Upper lobe of left lung (tissue), 6 donors: ENCODE results near the gene HK1. TPM values are rescaled to one million over a fixed set of nuclear protein-coding genes. Genes with fewer than 3 reads are reported as not detected.
"Not testable (repeated sequence)": the region's sequence is repeated elsewhere in the genome, so short reads cannot be mapped to it uniquely, and the experiment has no call there.

Experiments used
- ATAC-seq, 2 donors: fragments of 200-7000 bp; cut with Tn5 transposase; one replicate each; pipeline ENCODE4 v1.9.1; 2022; ENCODE audit warnings: mild to moderate bottlenecking in 2 of 2, moderate library complexity in 2 of 2; ENCODE audit not compliant: low FRiP score in 2 of 2
- DNase-seq, 2 donors: peaks; one replicate each; pipeline ENCODE4 v3.0.0-alpha.2; 2019 to 2020
- H3K27ac ChIP-seq, 4 donors: fragments of 200-600 bp; sonication (generic); one replicate each; pipeline ENCODE4 v1.5.1; 2016 to 2019
- H3K27me3 ChIP-seq, 4 donors: fragments of 200-600 bp; sonication (generic); one replicate each; pipeline ENCODE4 v1.5.1; 2017 to 2019
- H3K36me3 ChIP-seq, 4 donors: fragments of 200-600 bp; sonication (generic); one replicate each; pipeline ENCODE4 v1.5.1; 2016 to 2019
- H3K4me1 ChIP-seq, 4 donors: fragments of 200-600 bp; sonication (generic); one replicate each; pipeline ENCODE4 v1.5.1; 2018 to 2019
- H3K4me3 ChIP-seq, 4 donors: fragments of 200-600 bp; sonication (generic); one replicate each; pipeline ENCODE4 v1.5.1; 2017 to 2019; ENCODE audit warnings: mild to moderate bottlenecking in 2 of 4, moderate library complexity in 1 of 4
- H3K9me3 ChIP-seq, 4 donors: fragments of 200-600 bp; sonication (generic); one replicate each; pipeline ENCODE4 v1.5.1; 2018 to 2019
- CTCF ChIP-seq, 6 experiments: fragments of 450-650 bp in 4 of 6; fragments of 200-600 bp in 2 of 6; sonication (generic) in 2 of 6; IDR thresholded peaks; one replicate each; pipeline ENCODE4 v1.5.1; 2016 to 2019; ENCODE audit warnings: antibody characterized with exemption in 6 of 6
- EP300 ChIP-seq, 4 donors: sonication (generic); formaldehyde crosslinking; IDR thresholded peaks; one replicate each; pipeline ENCODE4 v1.5.1; 2017; ENCODE audit warnings: antibody characterized with exemption in 4 of 4, control low read depth in 2 of 4
- POLR2A ChIP-seq, 4 donors: fragments of 450-650 bp; IDR thresholded peaks; one replicate each; pipeline ENCODE4 v1.5.1; 2016 to 2017; ENCODE audit warnings: antibody characterized with exemption in 4 of 4, mild to moderate bottlenecking in 2 of 4
- POLR2AphosphoS5 ChIP-seq, 2 donors: sonication (generic); formaldehyde crosslinking; IDR thresholded peaks; one replicate each; pipeline ENCODE4 v1.5.1; 2017; ENCODE audit warnings: antibody characterized with exemption in 2 of 2
- WGBS, 2 donors: methylation state at CpG; one replicate each; pipeline ENCODE4 v1.1.5; 2017 to 2018; 5-methylcytosine and 5-hydroxymethylcytosine counted together
- total RNA-seq, 6 donors: library from RNA; depleted of rRNA in 4 of 6; stranded (reverse); fragments of >200 nt in 4 of 6; gene quantifications; one replicate each; pipeline versions ENCODE4 v1.1.0 to v1.2.1, GENCODE V29; 2016 to 2021
- donor health status: DM: no; HTN: no; CAD: no; lungs with moderate emphysema.
- donor health status: DM: no; HTN: yes; CAD: no; lungs with severe emphysema.

Gene HK1
- total RNA-seq, 6 donors from 2014 or later: 60.8 to 98.5 (median 88.9) TPM

DNA sequence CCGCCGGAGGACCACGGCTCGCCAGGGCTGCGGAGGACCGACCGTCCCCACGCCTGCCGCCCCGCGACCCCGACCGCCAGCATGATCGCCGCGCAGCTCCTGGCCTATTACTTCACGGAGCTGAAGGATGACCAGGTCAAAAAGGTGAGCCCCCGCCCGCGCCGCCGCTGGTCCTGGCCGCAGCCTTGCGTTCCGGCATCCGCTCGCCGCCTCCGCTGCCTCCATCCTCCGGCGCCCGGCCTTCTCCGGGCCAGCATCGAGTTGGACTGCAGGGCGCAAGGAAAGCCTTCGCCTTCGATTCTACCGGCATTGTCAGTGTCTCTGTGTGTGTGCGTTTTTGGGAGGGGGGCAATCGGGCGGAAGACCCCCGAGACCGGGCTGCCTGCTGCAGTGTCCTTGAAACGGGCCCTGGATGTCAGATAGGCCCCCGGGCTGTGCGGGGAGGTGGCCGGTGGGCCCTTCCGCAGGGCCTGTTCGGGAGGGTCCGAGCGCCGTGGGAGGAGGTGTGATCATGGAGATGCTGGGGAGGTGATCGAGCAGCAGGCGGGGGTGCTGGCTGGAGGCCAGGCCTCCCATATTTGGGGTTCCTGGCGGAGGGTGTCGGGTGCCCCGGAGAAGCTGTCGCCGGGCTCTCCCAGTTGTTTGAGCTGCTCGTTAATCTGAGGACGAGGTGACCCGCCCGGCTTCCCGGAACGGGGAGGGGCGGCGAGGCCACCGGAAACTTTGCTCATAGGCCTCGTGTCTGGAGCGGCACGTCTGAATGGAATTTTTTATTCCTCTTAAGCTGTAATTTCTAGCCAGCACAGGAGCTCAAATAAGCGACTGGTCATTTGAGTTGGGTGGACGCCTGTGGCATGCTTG is 40.8 kb downstream of the HK1 start:
- peak; percentile 56 to 84 for ATAC-seq
- no peaks in the 10 kb centered on the region for H3K36me3 ChIP-seq
- peak overlapping the region; percentile 91 to 96 (median 94) for H3K27ac ChIP-seq
- peak overlapping the region; percentile 79 to 99 (median 86) for H3K4me3 ChIP-seq
- TF ChIP-seq POLR2AphosphoS5 (IDR thresholded peaks at IDR 0.05) (peak; percentile 76 to 80), POLR2A (IDR thresholded peaks at IDR 0.05) (peak in 3 of 4 donors; percentile 44 to 94 (median 49)), EP300 (IDR thresholded peaks at IDR 0.05) (peak in 3 of 4 donors; percentile 55 to 80 (median 58)), CTCF (IDR thresholded peaks at IDR 0.05) (no peak)
- 2% methylated on average over 7 to 40 of the region's 73 CpGs for WGBS, 2 donors
- peaks cover 29 to 46% (median 35%) of the 10 kb centered on the region in 4 donors for H3K4me1 ChIP-seq
- no peaks in the 10 kb centered on the region for H3K9me3 ChIP-seq
- no peaks in the 10 kb centered on the region for H3K27me3 ChIP-seq
- DNase-seq: peak; percentile 92 to 95

DNA sequence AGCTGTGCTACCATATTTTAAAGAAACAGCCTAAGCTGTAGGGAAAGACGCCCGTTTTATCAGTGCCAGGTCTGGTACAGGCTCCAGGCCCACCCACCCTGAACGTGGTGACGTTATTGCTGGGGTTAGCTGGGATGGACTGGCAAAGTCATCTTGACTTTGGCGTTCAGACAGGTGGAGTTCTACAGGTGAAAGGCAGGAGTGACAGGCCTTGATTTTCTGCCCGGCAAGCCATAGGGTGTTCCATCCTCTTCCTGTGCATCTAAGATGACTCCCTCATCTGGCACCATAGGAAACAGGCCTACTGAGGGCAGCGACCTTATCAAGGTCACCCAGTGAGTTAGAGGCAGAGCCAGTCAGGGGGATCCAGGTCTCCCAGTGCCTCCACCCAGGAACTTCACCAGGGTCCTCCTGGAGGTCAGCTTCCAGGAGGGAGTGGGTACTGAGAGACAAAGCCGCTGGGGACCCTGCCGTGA is 41.6 kb downstream of the HK1 start:
- DNase-seq: no peak
- Histone ChIP-seq H3K27ac (peak overlapping the region; percentile 91 to 96 (median 94)), H3K36me3 (no peaks in the 10 kb centered on the region), H3K4me3 (peak overlapping the region; percentile 79 to 99 (median 86)), H3K27me3 (no peaks in the 10 kb centered on the region), H3K4me1 (peaks cover 34 to 51% (median 36%) of the 10 kb centered on the region in 4 donors), H3K9me3 (no peaks in the 10 kb centered on the region)
- no peak for ATAC-seq
- 39 to 52% methylated on average over 5 to 9 of the region's 9 CpGs for WGBS, 2 donors
- TF ChIP-seq POLR2AphosphoS5 (IDR thresholded peaks at IDR 0.05): no peak
- TF ChIP-seq POLR2A (IDR thresholded peaks at IDR 0.05): no peak
- no peak for TF ChIP-seq CTCF (IDR thresholded peaks at IDR 0.05)
- TF ChIP-seq EP300 (IDR thresholded peaks at IDR 0.05): no peak

- ATAC-seq (no peak), DNase-seq (no peak)
- no peaks in the 10 kb centered on the region for H3K27me3 ChIP-seq
- peak overlapping the region; percentile 91 to 96 (median 94) for H3K27ac ChIP-seq
- no peaks in the 10 kb centered on the region for H3K9me3 ChIP-seq
- 85% methylated on average over 3 of the region's 3 CpGs; no CpG with 5 or more reads in 1 of the 2 donors for WGBS, 2 donors
- peaks cover 34 to 51% (median 36%) of the 10 kb centered on the region in 4 donors for H3K4me1 ChIP-seq
- peak overlapping the region in 3 of 4 donors; percentile 79 to 88 (median 85) for H3K4me3 ChIP-seq
- no peak for TF ChIP-seq POLR2A (IDR thresholded peaks at IDR 0.05)
- no peaks in the 10 kb centered on the region for H3K36me3 ChIP-seq
Measured at GRCh38 chr10:69320521-69320920, 42.2 kb downstream of the HK1 start.

DNA sequence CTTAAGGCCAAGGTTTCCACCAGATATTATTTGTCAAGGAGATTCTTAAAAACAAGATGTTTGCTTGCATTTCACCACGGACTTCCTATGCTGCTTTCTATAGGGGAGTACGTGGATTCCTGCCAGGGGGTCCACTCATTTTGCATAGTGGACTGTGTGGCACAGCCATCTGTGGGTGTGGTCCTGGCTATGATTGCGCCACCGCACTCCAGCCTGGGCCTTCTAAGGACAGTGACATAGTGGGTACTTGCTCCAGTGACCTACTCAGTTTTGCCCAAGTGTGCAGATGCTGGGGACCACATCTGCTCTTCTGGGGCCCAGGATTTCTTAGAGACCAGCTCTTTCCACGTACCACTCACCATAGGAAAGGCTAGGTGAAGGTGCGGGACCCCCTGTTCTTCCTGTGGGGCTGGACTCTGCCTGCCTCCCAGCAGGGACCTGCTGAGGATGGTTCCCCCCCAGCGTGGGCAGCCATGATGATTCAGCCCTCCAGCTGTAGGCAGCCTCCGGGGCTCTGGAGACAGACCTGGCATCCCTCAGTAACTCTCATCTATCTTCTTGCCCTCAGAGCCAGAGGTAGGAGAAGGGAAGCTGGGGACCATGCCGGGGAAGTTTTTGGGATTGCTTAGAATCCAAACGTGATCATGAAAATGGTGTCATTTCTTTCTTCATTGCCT is 42.9 kb downstream of the HK1 start:
- peaks cover 38 to 52% (median 39%) of the 10 kb centered on the region in 4 donors for H3K4me1 ChIP-seq
- H3K27me3 ChIP-seq: no peaks in the 10 kb centered on the region
- WGBS, 2 donors: 69 to 86% methylated on average over 9 to 10 of the region's 10 CpGs
- ATAC-seq: no peak
- H3K27ac ChIP-seq: peak overlapping the region in 2 of 4 donors; percentile 14 to 96
- peak in 1 of 2 donors; percentile 58 for DNase-seq
- H3K36me3 ChIP-seq: no peaks in the 10 kb centered on the region
- TF ChIP-seq CTCF (IDR thresholded peaks at IDR 0.05) (no peak), EP300 (IDR thresholded peaks at IDR 0.05) (no peak), POLR2A (IDR thresholded peaks at IDR 0.05) (no peak), POLR2AphosphoS5 (IDR thresholded peaks at IDR 0.05) (no peak)
- no peak overlapping the region for H3K4me3 ChIP-seq
- no peaks in the 10 kb centered on the region for H3K9me3 ChIP-seq

GRCh38 chr10:69321865-69322264 is 43.6 kb downstream of the HK1 start:
- no peak for DNase-seq
- no peak overlapping the region for H3K4me3 ChIP-seq
- TF ChIP-seq POLR2A (IDR thresholded peaks at IDR 0.05) (no peak), CTCF (IDR thresholded peaks at IDR 0.05) (no peak), EP300 (IDR thresholded peaks at IDR 0.05) (no peak), POLR2AphosphoS5 (IDR thresholded peaks at IDR 0.05) (no peak)
- 51 to 60% methylated on average over 5 of the region's 5 CpGs for WGBS, 2 donors
- peaks cover 38 to 58% (median 45%) of the 10 kb centered on the region in 4 donors for H3K4me1 ChIP-seq
- H3K9me3 ChIP-seq: no peaks in the 10 kb centered on the region
- no peaks in the 10 kb centered on the region for H3K27me3 ChIP-seq
- H3K36me3 ChIP-seq: no peaks in the 10 kb centered on the region
- ATAC-seq: no peak
- H3K27ac ChIP-seq: no peak overlapping the region

GRCh38 chr10:69322346-69322745 is 44.0 kb downstream of the HK1 start:
- H3K9me3 ChIP-seq, H3K4me3 ChIP-seq, ATAC-seq, H3K36me3 ChIP-seq, H3K27ac ChIP-seq, DNase-seq, H3K27me3 ChIP-seq: not testable (repeated sequence)
- WGBS, 2 donors: 72 to 74% methylated on average over 7 of the region's 7 CpGs
- peaks cover 38 to 62% (median 48%) of the 10 kb centered on the region in 4 donors for H3K4me1 ChIP-seq
